ENCODE data around the gene ICAM5.

ICAM5 gene

GRCh38 chr19:10292206-10292788 is 2.5 kb downstream of the ICAM5 start:
- Histone ChIP-seq H3K9me3 (ENCODE audit: insufficient read depth, low read length) (no peaks in the 10 kb centered on the region), H3F3A (ENCODE audit: insufficient read depth) (no peaks in the 10 kb centered on the region; the same call in 1 of the 2 replicates), H3K27me3 (ENCODE audit: low read length) (no peaks in the 10 kb centered on the region), H3K9ac (ENCODE audit: low read length) (peak overlapping the region; percentile 62; the same call in 1 of the 2 replicates), H3K27ac (ENCODE audit: low read depth, low read length) (no peak overlapping the region), H2AFZ (ENCODE audit: low read depth, low read length, severe bottlenecking) (no peak overlapping the region), H3K9me2 (replicated peaks; ENCODE audit: insufficient read depth, low read length) (no peaks in the 10 kb centered on the region), H3K36me3 (ENCODE audit: low read length) (no peaks in the 10 kb centered on the region), H4K20me1 (ENCODE audit: low read depth, low read length) (no peaks in the 10 kb centered on the region), H3K4me2 (ENCODE audit: low read depth, low read length, poor library complexity, severe bottlenecking) (peak overlapping the region; percentile 80), H3K79me2 (ENCODE audit: insufficient read depth, low read length) (no peaks in the 10 kb centered on the region), H3K4me3 (ENCODE audit: insufficient read depth, low read length, poor library complexity, severe bottlenecking) (peak overlapping the region; percentile 58)
- TF ChIP-seq EZH2phosphoT487 (conservative IDR thresholded peaks at IDR 0.05; ENCODE audit: low read length): no peak

GRCh38 chr19:10292789-10293636 is 3.3 kb downstream of the ICAM5 start:
- no peak overlapping the region for H3K4me2 ChIP-seq (ENCODE audit: low read depth, low read length, poor library complexity, severe bottlenecking)
- H3K36me3 ChIP-seq (ENCODE audit: low read length): no peaks in the 10 kb centered on the region

GRCh38 chr19:10293637-10294367 is 4.0 kb downstream of the ICAM5 start:
- no peaks in the 10 kb centered on the region for H4K20me1 ChIP-seq (ENCODE audit: low read depth, low read length)
- H3K27ac ChIP-seq (ENCODE audit: low read depth, low read length): no peak overlapping the region

More at GRCh38 chr19:10292789-10293636, 3.3 kb downstream of the ICAM5 start:
- Histone ChIP-seq H3F3A (ENCODE audit: insufficient read depth) (no peaks in the 10 kb centered on the region; the same call in 1 of the 2 replicates), H2AFZ (ENCODE audit: low read depth, low read length, severe bottlenecking) (no peak overlapping the region), H3K27me3 (ENCODE audit: low read length) (no peaks in the 10 kb centered on the region), H3K9ac (ENCODE audit: low read length) (no peak overlapping the region), H3K9me3 (ENCODE audit: insufficient read depth, low read length) (no peaks in the 10 kb centered on the region), H3K27ac (ENCODE audit: low read depth, low read length) (no peak overlapping the region), H3K4me3 (ENCODE audit: insufficient read depth, low read length, poor library complexity, severe bottlenecking) (no peak overlapping the region), H4K20me1 (ENCODE audit: low read depth, low read length) (no peaks in the 10 kb centered on the region), H3K79me2 (ENCODE audit: insufficient read depth, low read length) (no peaks in the 10 kb centered on the region), H3K9me2 (replicated peaks; ENCODE audit: insufficient read depth, low read length) (no peaks in the 10 kb centered on the region)
- TF ChIP-seq EZH2phosphoT487 (conservative IDR thresholded peaks at IDR 0.05; ENCODE audit: low read length): no peak
- no peak for TF ChIP-seq CTCF (IDR thresholded peaks at IDR 0.05; ENCODE audit: insufficient read depth, low read length, poor library complexity, severe bottlenecking)

More at GRCh38 chr19:10293637-10294367, 4.0 kb downstream of the ICAM5 start:
- Histone ChIP-seq H3K9me3 (ENCODE audit: insufficient read depth, low read length) (no peaks in the 10 kb centered on the region), H3K27me3 (ENCODE audit: low read length) (no peaks in the 10 kb centered on the region), H3F3A (ENCODE audit: insufficient read depth) (no peaks in the 10 kb centered on the region; the same call in 1 of the 2 replicates), H2AFZ (ENCODE audit: low read depth, low read length, severe bottlenecking) (no peak overlapping the region), H3K4me2 (ENCODE audit: low read depth, low read length, poor library complexity, severe bottlenecking) (no peak overlapping the region), H3K4me3 (ENCODE audit: insufficient read depth, low read length, poor library complexity, severe bottlenecking) (no peak overlapping the region), H3K79me2 (ENCODE audit: insufficient read depth, low read length) (no peaks in the 10 kb centered on the region), H3K36me3 (ENCODE audit: low read length) (no peaks in the 10 kb centered on the region), H3K9ac (ENCODE audit: low read length) (no peak overlapping the region), H3K9me2 (replicated peaks; ENCODE audit: insufficient read depth, low read length) (no peaks in the 10 kb centered on the region)
- no peak for TF ChIP-seq EZH2phosphoT487 (conservative IDR thresholded peaks at IDR 0.05; ENCODE audit: low read length)
- no peak for TF ChIP-seq CTCF (IDR thresholded peaks at IDR 0.05; ENCODE audit: insufficient read depth, low read length, poor library complexity, severe bottlenecking)

All from SU-DHL-6 (cell line).